Upper lobe of right lung (tissue), 1 donor: ENCODE data around the gene LRRN1. TPM values are rescaled to one million over a fixed set of nuclear protein-coding genes. Genes with fewer than 3 reads are reported as not detected.

Experiments
- ATAC-seq: fragments of 200-7000 bp; cut with Tn5 transposase; one replicate; pipeline ENCODE4 v1.9.1; 2020; ENCODE audit warnings: mild to moderate bottlenecking, moderate library complexity
- DNase-seq: peaks from one replicate; pipeline ENCODE4 v3.0.0-alpha.2; 2020
- H3K27ac ChIP-seq: fragments of 200-600 bp; one replicate; pipeline ENCODE4 v1.8.0; 2022
- H3K27me3 ChIP-seq: fragments of 200-600 bp; one replicate; pipeline ENCODE4 v1.8.0; 2022; ENCODE audit warnings: mild to moderate bottlenecking
- H3K36me3 ChIP-seq: fragments of 200-600 bp; one replicate; pipeline ENCODE4 v1.8.0; 2022
- H3K4me1 ChIP-seq: fragments of 200-600 bp; one replicate; pipeline ENCODE4 v1.8.0; 2022
- H3K4me3 ChIP-seq: fragments of 200-600 bp; one replicate; pipeline ENCODE4 v1.8.0; 2022; ENCODE audit warnings: mild to moderate bottlenecking
- H3K9me3 ChIP-seq: fragments of 200-600 bp; one replicate; pipeline ENCODE4 v1.8.0; 2022
- intact Hi-C: fragments of 100-400 bp; cut with DNase I; formaldehyde crosslinking; loops from one replicate; pipeline ENCODE4 v1.11.0; 2022
- total RNA-seq: library from RNA; stranded (reverse); fragmentation: NEBNext Ultra II Directional; extraction: Animal tissue kit (Norgen Biotek cat#: 25700); gene quantifications from one replicate; pipeline ENCODE4 v1.2.1, GENCODE V29; 2021
- TF ChIP-seq, protein P1 (sequence below): fragments of 200-600 bp; IDR thresholded peaks from one replicate; pipeline ENCODE4 v1.8.0; 2022; ENCODE audit warnings: antibody characterized with exemption
- donor health status: DM: no; HTN: yes; CAD: no; lungs with severe emphysema.

Gene LRRN1
- total RNA-seq, 1 donor from 2014 or later: 5.2 TPM

DNA sequence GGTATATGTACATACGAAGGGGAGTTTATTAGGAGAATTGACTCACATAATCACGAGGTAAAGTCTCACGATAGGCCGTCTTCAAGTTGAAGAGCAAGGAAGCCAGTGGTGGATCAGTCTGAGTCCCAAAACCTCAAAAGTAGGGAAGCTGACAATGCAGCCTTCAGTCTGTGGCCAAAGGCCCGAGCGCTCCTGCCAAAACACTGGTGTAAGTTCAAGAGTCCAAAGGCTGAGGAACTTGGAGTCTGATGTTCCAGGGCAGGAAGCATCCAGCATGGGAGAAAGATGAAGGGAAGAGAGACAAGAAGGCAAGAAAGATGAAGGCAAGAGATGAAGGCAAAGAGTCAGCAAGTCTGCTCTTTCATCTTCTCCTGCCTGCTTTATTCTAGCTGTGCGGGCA lies 16.8 kb upstream of the LRRN1 start:
- H3K27me3 ChIP-seq: no peaks in the 10 kb centered on the region
- no peaks in the 10 kb centered on the region for H3K36me3 ChIP-seq
- intact Hi-C loops: no loop called here
- no peak overlapping the region for H3K27ac ChIP-seq
- H3K9me3 ChIP-seq: no peaks in the 10 kb centered on the region
- no peaks in the 10 kb centered on the region for H3K4me1 ChIP-seq
- H3K4me3 ChIP-seq: no peak overlapping the region
- TF ChIP-seq, protein P1, sequence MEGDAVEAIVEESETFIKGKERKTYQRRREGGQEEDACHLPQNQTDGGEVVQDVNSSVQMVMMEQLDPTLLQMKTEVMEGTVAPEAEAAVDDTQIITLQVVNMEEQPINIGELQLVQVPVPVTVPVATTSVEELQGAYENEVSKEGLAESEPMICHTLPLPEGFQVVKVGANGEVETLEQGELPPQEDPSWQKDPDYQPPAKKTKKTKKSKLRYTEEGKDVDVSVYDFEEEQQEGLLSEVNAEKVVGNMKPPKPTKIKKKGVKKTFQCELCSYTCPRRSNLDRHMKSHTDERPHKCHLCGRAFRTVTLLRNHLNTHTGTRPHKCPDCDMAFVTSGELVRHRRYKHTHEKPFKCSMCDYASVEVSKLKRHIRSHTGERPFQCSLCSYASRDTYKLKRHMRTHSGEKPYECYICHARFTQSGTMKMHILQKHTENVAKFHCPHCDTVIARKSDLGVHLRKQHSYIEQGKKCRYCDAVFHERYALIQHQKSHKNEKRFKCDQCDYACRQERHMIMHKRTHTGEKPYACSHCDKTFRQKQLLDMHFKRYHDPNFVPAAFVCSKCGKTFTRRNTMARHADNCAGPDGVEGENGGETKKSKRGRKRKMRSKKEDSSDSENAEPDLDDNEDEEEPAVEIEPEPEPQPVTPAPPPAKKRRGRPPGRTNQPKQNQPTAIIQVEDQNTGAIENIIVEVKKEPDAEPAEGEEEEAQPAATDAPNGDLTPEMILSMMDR: no peak
- ATAC-seq (no peak), DNase-seq (no peak)

DNA sequence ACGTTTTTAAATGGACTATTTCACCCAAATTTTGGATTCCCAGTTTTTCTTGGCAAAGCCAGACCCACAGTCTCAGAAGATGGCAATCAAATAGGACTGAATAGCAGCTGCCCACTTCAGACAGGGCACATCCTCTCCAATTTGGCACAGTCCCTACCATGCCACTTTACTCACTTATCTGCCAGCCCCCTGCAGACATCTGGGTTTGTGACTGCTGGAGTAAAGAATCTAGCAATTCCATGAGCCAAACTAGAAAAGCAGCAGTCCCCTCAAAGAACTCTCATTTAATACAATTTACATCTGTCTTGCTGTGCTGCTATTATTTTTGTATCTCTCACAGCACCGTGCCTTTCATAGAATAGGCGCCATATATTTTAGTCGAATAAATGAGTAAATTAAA lies 16.0 kb upstream of the LRRN1 start:
- Histone ChIP-seq H3K36me3 (no peaks in the 10 kb centered on the region), H3K4me1 (no peaks in the 10 kb centered on the region), H3K4me3 (no peak overlapping the region), H3K27ac (no peak overlapping the region), H3K27me3 (no peaks in the 10 kb centered on the region), H3K9me3 (no peaks in the 10 kb centered on the region)
- intact Hi-C loops: no loop called here
- TF ChIP-seq, protein P1: no peak
- no peak for DNase-seq
- no peak for ATAC-seq

DNA sequence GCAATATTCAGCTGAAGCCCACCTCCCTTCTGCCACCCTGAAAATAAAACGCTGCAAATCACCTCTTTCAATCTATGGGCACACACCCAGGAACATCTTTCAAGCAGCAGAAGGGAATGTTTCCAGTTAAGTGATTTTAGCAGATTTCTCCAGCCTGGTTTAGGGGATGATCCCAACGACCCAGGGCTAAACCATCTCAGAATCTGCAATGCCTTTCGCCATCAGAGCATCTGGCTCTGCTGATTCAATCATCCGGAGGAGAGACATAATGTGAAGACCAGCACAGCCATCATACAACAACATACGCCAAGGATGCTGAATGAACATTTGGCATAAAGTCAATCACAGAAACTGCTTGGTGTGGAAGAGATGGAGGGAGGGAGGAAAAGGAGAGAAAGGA lies 15.5 kb upstream of the LRRN1 start:
- ATAC-seq (no peak), DNase-seq (no peak)
- no peaks in the 10 kb centered on the region for H3K36me3 ChIP-seq
- no peak overlapping the region for H3K4me3 ChIP-seq
- H3K27ac ChIP-seq: no peak overlapping the region
- no peaks in the 10 kb centered on the region for H3K4me1 ChIP-seq
- H3K27me3 ChIP-seq: no peaks in the 10 kb centered on the region
- TF ChIP-seq, protein P1: no peak
- no peaks in the 10 kb centered on the region for H3K9me3 ChIP-seq
- intact Hi-C loops: no loop called here

DNA sequence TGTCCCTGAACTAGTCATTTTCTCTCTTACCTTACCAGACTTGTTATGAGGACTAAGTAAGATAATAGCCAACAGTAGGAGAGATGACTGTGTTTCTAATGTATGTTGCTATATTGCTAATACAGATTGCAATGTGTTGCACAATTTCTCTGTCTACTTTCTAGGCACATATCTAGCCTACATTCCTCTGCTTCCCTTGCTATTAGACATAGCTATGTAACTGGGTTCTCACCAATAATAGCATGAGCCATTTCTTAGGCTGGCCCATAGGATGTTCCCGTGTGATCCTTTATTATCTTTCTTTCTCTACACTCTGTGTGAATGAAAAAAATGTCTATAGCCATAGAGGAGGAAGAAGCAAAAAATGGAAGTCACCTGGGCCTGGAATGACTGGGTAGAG lies 6.8 kb upstream of the LRRN1 start:
- intact Hi-C loops: no loop called here
- Histone ChIP-seq H3K4me1 (no peaks in the 10 kb centered on the region), H3K4me3 (no peak overlapping the region), H3K36me3 (no peaks in the 10 kb centered on the region), H3K27ac (no peak overlapping the region), H3K27me3 (no peaks in the 10 kb centered on the region), H3K9me3 (no peaks in the 10 kb centered on the region)
- no peak for ATAC-seq
- TF ChIP-seq, protein P1: no peak
- DNase-seq: no peak

DNA sequence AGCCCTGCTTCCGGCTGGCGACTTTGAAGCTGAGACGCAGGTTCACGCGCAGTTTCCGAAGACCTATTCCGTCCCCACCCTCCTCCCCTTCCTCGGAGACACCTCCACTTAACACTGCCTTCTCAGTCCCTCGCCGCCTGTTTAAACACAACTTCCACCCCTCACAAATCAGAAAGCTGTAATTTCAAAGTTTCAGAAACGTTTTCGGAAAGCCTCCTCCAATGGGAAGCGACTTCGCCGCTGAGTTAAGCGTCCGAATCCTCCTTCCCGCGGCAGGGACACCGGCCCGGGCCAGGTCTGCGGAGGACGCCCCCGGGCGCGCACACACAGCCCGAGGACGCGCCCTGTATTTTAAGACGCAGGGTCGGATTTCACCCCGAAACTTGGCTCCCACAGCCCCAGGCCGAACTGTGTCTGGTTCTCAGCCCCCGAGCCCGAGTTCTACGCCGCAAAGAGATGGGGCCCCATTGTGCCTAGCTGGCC lies 559 bp upstream of the LRRN1 start:
- no peak overlapping the region for H3K27ac ChIP-seq
- H3K27me3 ChIP-seq: no peaks in the 10 kb centered on the region
- H3K9me3 ChIP-seq: no peaks in the 10 kb centered on the region
- intact Hi-C loops: no loop called here
- no peaks in the 10 kb centered on the region for H3K36me3 ChIP-seq
- peak; percentile 67 for DNase-seq
- H3K4me1 ChIP-seq: peaks cover 7% of the 10 kb centered on the region
- TF ChIP-seq, protein P1: no peak
- H3K4me3 ChIP-seq: peak overlapping the region; percentile 56
- peak; percentile 47 for ATAC-seq

DNA sequence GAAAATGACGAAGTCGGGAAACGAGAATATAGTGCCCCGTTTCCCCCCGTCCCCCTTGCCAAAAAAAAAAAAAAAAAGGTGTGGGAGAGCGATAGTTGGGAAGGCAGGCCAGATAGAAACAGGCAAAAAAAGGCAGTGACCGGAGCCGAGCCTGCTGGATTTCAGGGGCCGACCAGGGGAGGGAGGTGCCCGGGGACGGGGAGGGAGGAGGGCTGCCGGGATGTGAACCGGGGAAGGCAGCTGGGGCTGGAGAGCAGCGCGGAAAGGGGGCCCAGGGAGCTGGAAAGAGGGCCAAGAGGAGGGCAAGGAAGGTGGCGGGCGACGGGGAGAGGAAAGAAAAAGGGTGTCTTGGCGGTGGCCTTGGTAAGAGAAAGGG lies 837 bp downstream of the LRRN1 start:
- intact Hi-C loops: no loop called here
- no peaks in the 10 kb centered on the region for H3K27me3 ChIP-seq
- peak; percentile 33 for ATAC-seq
- H3K27ac ChIP-seq: no peak overlapping the region
- peak; percentile 70 for DNase-seq
- peaks cover 7% of the 10 kb centered on the region for H3K4me1 ChIP-seq
- H3K9me3 ChIP-seq: no peaks in the 10 kb centered on the region
- H3K36me3 ChIP-seq: no peaks in the 10 kb centered on the region
- TF ChIP-seq, protein P1: no peak
- H3K4me3 ChIP-seq: peak overlapping the region; percentile 56
